Breast epithelium (tissue), 4 donors: Measurements from ENCODE around the gene FXYD1. TPM values are rescaled to one million over a fixed set of nuclear protein-coding genes. Genes with fewer than 3 reads are reported as not detected.

Experiments
- DNase-seq, 2 donors: peaks; one replicate each; pipeline ENCODE4 v3.0.0-alpha.2; 2019; ENCODE audit warnings: low spot score in 2 of 2
- H3K27ac ChIP-seq, 2 donors: fragments of 200-600 bp; sonication (generic) in 1 of 2; one replicate each; pipeline ENCODE4 v1.5.1; 2016 to 2019; ENCODE audit warnings: mild to moderate bottlenecking in 1 of 2
- H3K27me3 ChIP-seq, 2 donors: fragments of 200-600 bp; sonication (generic) in 1 of 2; one replicate each; pipeline versions ENCODE4 v1.5.1 to v1.6.0; 2017 to 2019; ENCODE audit warnings: control low read depth in 1 of 2, mild to moderate bottlenecking in 1 of 2
- H3K36me3 ChIP-seq: fragments of 200-600 bp; one replicate; pipeline ENCODE4 v1.5.1; 2019
- H3K4me1 ChIP-seq, 2 donors: fragments of 200-600 bp; sonication (generic); one replicate each; pipeline ENCODE4 v1.5.1; 2016 to 2019; ENCODE audit warnings: control low read depth in 1 of 2
- H3K4me3 ChIP-seq, 3 donors: fragments of 200-600 bp; sonication (generic); 1 replicate in 2 of 3; 2 replicates in 1 of 3; pipeline ENCODE4 v1.5.1; 2016 to 2019; ENCODE audit warnings: mild to moderate bottlenecking in 3 of 3, moderate library complexity in 2 of 3
- H3K9me3 ChIP-seq, 2 donors: fragments of 200-600 bp; sonication (generic) in 1 of 2; one replicate each; pipeline ENCODE4 v1.5.1; 2016 to 2019; ENCODE audit warnings: control low read depth in 1 of 2
- CTCF ChIP-seq, 3 donors: fragments of 450-650 bp; IDR thresholded peaks; one replicate each; pipeline ENCODE4 v1.5.1; 2016 to 2017; ENCODE audit warnings: antibody characterized with exemption in 3 of 3, mild to moderate bottlenecking in 3 of 3, moderate library complexity in 3 of 3
- POLR2A ChIP-seq: fragments of 450-650 bp; IDR thresholded peaks from one replicate; pipeline ENCODE4 v1.6.1; 2016; ENCODE audit warnings: antibody characterized with exemption, mild to moderate bottlenecking, moderate library complexity
- POLR2AphosphoS5 ChIP-seq, 3 donors: sonication (generic); formaldehyde crosslinking; IDR thresholded peaks; one replicate each; pipeline ENCODE4 v1.6.1; 2017; ENCODE audit warnings: antibody characterized with exemption in 3 of 3
- intact Hi-C: fragments of 100-400 bp; cut with DNase I; formaldehyde crosslinking; loops from one replicate; pipeline ENCODE4 v1.15.1; 2023; ENCODE audit warnings: low total_unique reads
- total RNA-seq, 3 donors: library from RNA; depleted of rRNA; stranded (reverse); fragments of >200 nt; gene quantifications; one replicate each; pipeline ENCODE4 v1.1.0, GENCODE V29; 2016

Gene FXYD1
- total RNA-seq, 3 donors from 2014 or later = 15.5 to 75.5 (median 34.7) TPM

- Histone ChIP-seq H3K4me1 (peaks cover 0 to 5% of the 10 kb centered on the region in 2 donors), H3K4me3 (peak overlapping the region; percentile 38 to 66 (median 44)), H3K27ac (peak overlapping the region; percentile 81 to 97), H3K27me3 (peaks cover 0 to 19% of the 10 kb centered on the region in 2 donors), H3K9me3 (no peaks in the 10 kb centered on the region), H3K36me3 (no peaks in the 10 kb centered on the region)
- peak; percentile 93 for DNase-seq
- TF ChIP-seq POLR2A = no peak
- peak; percentile 20 to 64 (median 28) for TF ChIP-seq POLR2AphosphoS5 (IDR thresholded peaks at IDR 0.05)
- TF ChIP-seq CTCF (IDR thresholded peaks at IDR 0.05) = peak in 1 of 3 donors; percentile 25
- intact Hi-C loops = no loop called here
Measured at GRCh38 chr19:35140962-35141836, 2.6 kb downstream of the FXYD1 start.

- Histone ChIP-seq H3K4me3 (peak overlapping the region in 2 of 3 donors; percentile 30 to 66), H3K9me3 (no peaks in the 10 kb centered on the region), H3K27ac (peak overlapping the region in 1 of 2 donors; percentile 29), H3K27me3 (peaks cover 0 to 19% of the 10 kb centered on the region in 2 donors), H3K36me3 (no peaks in the 10 kb centered on the region), H3K4me1 (peaks cover 0 to 5% of the 10 kb centered on the region in 2 donors)
- DNase-seq = no peak
- TF ChIP-seq CTCF (IDR thresholded peaks at IDR 0.05) (peak in 1 of 3 donors; percentile 3), POLR2A (no peak)
- intact Hi-C loops = no loop called here
Measured at GRCh38 chr19:35141837-35142605, 3.4 kb downstream of the FXYD1 start.

GRCh38 chr19:35142606-35143230, 4.1 kb downstream of the FXYD1 start:
- peaks cover 0 to 5% of the 10 kb centered on the region in 2 donors for H3K4me1 ChIP-seq
- intact Hi-C loops = no loop called here
- H3K36me3 ChIP-seq = no peaks in the 10 kb centered on the region
- no peak for DNase-seq
- no peak for TF ChIP-seq CTCF (IDR thresholded peaks at IDR 0.05)
- TF ChIP-seq POLR2A = no peak
- no peak for TF ChIP-seq POLR2AphosphoS5 (IDR thresholded peaks at IDR 0.05)
- H3K27ac ChIP-seq = peak overlapping the region in 1 of 2 donors; percentile 20
- no peaks in the 10 kb centered on the region for H3K9me3 ChIP-seq
- peaks cover 0 to 19% of the 10 kb centered on the region in 2 donors for H3K27me3 ChIP-seq
- H3K4me3 ChIP-seq = peak overlapping the region in 2 of 3 donors; percentile 30 to 53

- intact Hi-C loops = no loop called here
Measured at GRCh38 chr19:35143231-35143715, 4.6 kb downstream of the FXYD1 start, which contains the start of gene FXYD7. FXYD7 (plus strand) TSS chr19:35143255; CDS start chr19:35143334, 79 bp downstream.

More at GRCh38 chr19:35143231-35143715, 4.6 kb downstream of the FXYD1 start, which contains the start of gene FXYD7:
- Histone ChIP-seq H3K4me1 (peaks cover 0 to 5% of the 10 kb centered on the region in 2 donors), H3K9me3 (no peaks in the 10 kb centered on the region), H3K27me3 (peaks cover 0 to 19% of the 10 kb centered on the region in 2 donors), H3K4me3 (peak within 1 kb of the TSS in 2 of 3 donors; percentile 30 to 53), H3K36me3 (no peaks in the 10 kb centered on the region), H3K27ac (peak within 1 kb of the TSS in 1 of 2 donors; percentile 20)
- no peak for DNase-seq
- TF ChIP-seq POLR2AphosphoS5 (IDR thresholded peaks at IDR 0.05) = no peak
- TF ChIP-seq CTCF (IDR thresholded peaks at IDR 0.05) = no peak
